HEK293T (cell line): ENCODE results near the gene PCDH10.

Source experiments
- BHLHE40 ChIP-seq: fragments of 450-650 bp; IDR thresholded peaks from 2 replicates; pipeline ENCODE4 v1.6.1; 2016; ENCODE audit warnings: mild to moderate bottlenecking, moderate library complexity, borderline replicate concordance
- HDGF ChIP-seq: fragments of 450-650 bp; IDR thresholded peaks from 2 replicates; pipeline ENCODE4 v1.6.1; 2017; ENCODE audit warnings: antibody characterized with exemption, borderline replicate concordance
- NFRKB ChIP-seq: fragments of 450-650 bp; IDR thresholded peaks from 2 replicates; pipeline ENCODE4 v1.6.1; 2016; ENCODE audit warnings: mild to moderate bottlenecking, moderate library complexity
- SP1 ChIP-seq: fragments of 450-650 bp; IDR thresholded peaks from 2 replicates; pipeline ENCODE4 v1.6.1; 2017
- SUZ12 ChIP-seq: fragments of 450-650 bp; IDR thresholded peaks from 2 replicates; pipeline ENCODE4 v1.6.1; 2016; ENCODE audit warnings: mild to moderate bottlenecking

GRCh38 chr4:133129237-133129636, 19.9 kb upstream of the PCDH10 start:
- TF ChIP-seq SP1 (no peak), SUZ12 (no peak), HDGF (no peak), BHLHE40 (no peak), NFRKB (no peak)
